GM13976 (cell line): ENCODE measurements around the gene SLC10A3.

Experiments used
- DNase-seq: peaks from one replicate; pipeline ENCODE4 v3.0.0; 2012; ENCODE audit warnings: low spot score
- in situ Hi-C: fragments of 300-500 bp; cut with MboI; formaldehyde crosslinking; loops from one replicate; pipeline ENCODE4 v1.12.0; 2022; ENCODE audit warnings: low sequenced_read_pairs, mixed read lengths, inconsistent platforms; ENCODE audit not compliant: unreplicated experiment
- TF ChIP-seq, protein P1 (sequence below): IDR thresholded peaks from 2 replicates; pipeline ENCODE4 v1.5.1; 2012; ENCODE audit warnings: borderline replicate concordance, mild to moderate bottlenecking; ENCODE audit not compliant: insufficient read depth; ENCODE audit errors: extremely low read depth, missing control alignments, control extremely low read depth

Gene SLC10A3

DNA sequence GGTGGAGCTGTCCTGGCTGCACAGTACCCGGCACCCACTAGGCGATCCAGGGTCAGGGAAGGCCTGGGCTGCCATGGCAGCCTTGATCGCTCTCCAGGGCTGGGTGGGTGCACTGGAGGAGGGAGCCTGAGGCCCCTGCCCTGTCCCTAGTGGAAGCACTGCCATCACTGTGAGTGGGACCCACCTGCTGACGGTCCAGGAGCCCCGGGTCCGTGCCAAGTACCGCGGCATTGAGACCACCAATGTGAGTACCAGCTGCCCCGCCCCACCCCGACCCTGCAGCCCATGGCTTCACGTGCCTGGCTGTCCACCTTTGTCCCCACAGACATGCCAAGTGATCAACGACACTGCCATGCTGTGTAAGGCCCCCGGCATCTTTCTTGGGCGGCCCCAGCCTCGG, 23.5 kb downstream of the SLC10A3 start:
- DNase-seq = no peak
- TF ChIP-seq, protein P1, sequence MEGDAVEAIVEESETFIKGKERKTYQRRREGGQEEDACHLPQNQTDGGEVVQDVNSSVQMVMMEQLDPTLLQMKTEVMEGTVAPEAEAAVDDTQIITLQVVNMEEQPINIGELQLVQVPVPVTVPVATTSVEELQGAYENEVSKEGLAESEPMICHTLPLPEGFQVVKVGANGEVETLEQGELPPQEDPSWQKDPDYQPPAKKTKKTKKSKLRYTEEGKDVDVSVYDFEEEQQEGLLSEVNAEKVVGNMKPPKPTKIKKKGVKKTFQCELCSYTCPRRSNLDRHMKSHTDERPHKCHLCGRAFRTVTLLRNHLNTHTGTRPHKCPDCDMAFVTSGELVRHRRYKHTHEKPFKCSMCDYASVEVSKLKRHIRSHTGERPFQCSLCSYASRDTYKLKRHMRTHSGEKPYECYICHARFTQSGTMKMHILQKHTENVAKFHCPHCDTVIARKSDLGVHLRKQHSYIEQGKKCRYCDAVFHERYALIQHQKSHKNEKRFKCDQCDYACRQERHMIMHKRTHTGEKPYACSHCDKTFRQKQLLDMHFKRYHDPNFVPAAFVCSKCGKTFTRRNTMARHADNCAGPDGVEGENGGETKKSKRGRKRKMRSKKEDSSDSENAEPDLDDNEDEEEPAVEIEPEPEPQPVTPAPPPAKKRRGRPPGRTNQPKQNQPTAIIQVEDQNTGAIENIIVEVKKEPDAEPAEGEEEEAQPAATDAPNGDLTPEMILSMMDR = no peak
- in situ Hi-C loops = no loop called here

DNA sequence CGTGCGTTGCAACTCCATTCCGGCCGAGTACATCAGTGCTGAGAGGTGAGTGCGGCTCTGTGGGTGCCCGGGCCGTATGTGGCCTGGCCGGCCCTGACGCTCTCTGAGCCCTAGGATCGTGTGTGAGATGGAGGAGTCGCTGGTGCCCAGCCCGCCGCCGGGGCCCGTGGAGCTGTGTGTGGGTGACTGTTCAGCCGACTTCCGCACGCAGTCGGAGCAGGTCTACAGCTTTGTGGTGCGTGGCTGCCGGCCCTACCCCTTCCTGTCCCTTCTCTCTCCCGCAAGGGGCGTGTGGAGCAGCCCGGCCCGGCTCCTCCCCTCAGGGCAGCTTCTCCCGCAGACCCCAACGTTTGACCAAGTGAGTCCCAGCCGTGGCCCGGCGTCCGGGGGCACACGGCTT, 24.4 kb downstream of the SLC10A3 start:
- TF ChIP-seq, protein P1 = no peak
- no peak for DNase-seq
- in situ Hi-C loops = no loop called here

DNA sequence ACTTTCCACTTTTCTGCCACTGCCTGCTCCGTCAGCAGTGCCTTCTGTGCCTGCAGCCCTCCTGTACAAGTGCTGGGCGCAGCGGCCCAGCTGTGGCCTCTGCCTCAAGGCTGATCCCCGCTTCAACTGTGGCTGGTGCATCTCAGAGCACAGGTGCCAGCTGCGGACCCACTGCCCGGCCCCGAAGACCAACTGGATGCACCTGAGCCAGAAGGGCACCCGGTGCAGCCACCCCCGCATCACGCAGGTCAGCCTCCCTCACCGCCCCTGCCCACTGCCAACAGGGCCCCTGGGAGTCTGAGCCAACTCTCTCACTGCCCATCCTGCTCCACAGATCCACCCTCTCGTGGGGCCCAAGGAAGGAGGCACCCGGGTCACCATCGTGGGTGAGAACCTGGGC, 24.8 kb downstream of the SLC10A3 start:
- in situ Hi-C loops = no loop called here
- TF ChIP-seq, protein P1 = no peak
- DNase-seq = no peak

DNA sequence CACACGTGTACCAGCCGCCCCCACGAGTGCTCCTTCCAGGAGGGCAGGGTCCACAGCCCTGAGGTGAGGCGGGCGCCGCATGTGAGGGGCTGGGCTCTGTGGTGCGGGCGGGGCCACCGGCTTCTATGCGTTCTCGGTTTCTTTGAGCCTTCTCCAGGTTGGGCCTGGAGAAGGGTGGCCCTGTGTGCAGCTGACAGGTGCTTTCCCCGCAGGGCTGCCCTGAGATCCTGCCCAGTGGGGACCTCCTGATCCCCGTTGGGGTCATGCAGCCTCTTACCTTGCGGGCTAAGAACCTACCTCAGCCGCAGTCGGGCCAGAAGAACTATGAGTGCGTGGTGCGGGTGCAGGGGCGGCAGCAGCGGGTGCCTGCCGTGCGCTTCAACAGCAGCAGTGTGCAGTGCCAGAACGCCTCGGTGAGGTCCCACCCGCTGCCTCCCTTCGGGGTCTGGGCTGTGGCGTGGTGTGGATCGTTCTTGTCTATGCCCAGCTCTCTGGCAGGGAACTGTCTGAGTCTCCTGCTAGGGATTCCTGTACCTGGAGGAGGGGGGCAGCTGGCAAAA, 25.5 kb downstream of the SLC10A3 start:
- TF ChIP-seq, protein P1 = no peak
- in situ Hi-C loops = no loop called here
- DNase-seq = no peak

DNA sequence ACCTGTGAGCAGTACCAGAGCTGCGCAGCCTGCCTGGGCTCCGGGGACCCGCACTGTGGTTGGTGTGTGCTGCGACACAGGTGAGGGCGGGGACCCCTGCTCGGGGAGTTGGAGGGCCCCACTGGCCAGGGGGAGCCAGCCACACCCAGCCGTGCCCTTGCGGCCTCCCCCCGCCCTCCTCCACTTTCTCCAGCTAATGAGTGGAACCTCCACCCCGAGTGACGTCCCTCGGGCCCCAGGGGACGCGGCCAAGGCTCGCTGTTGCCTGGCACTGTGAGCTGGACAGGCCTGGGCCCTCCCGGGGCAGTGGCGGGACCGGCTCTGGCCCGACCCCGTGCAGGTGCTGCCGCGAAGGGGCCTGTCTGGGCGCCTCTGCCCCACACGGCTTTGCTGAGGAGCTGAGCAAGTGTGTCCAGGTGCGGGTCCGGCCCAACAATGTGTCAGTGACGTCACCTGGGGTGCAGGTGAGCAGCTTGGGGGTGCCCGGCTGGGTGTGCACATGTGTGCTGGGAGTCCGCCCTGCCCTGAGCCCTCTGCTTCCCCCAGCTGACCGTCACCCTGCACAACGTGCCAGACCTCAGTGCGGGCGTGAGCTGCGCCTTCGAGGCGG, 26.7 kb downstream of the SLC10A3 start:
- DNase-seq = no peak
- TF ChIP-seq, protein P1 = no peak
- in situ Hi-C loops = no loop called here

DNA sequence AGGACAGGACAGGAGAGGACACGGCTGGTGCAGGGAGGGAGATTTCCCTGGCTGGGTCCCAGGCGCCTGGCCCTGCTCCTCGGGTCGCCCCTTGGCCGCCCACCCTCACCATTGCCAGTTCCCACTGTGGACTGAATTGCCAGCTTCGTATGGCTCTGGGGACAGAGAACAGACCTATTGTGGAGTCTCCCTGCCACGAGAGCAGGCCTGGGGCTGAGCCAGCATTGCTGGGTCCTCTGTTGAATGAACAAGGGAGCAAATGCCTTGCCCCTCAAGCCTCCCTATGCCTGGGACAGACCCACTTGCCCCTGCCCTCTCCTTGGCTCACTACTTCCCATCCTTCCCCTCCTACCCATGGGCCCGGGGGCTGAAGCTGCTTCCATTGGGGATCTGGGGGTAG, 28.0 kb downstream of the SLC10A3 start:
- TF ChIP-seq, protein P1 = no peak
- in situ Hi-C loops = no loop called here
- no peak for DNase-seq

DNA sequence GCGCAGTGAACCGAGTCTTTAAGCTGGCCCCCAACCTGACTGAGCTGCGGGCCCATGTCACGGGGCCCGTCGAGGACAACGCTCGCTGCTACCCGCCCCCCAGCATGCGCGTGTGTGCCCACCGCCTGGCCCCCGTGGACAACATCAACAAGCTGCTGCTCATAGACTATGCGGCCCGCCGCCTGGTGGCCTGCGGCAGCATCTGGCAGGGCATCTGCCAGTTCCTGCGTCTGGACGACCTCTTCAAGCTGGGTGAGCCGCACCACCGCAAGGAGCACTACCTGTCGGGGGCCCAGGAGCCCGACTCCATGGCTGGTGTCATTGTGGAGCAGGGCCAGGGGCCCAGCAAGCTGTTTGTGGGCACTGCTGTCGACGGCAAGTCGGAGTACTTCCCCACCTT, 30.1 kb downstream of the SLC10A3 start:
- in situ Hi-C loops = no loop called here
- DNase-seq = no peak
- TF ChIP-seq, protein P1 = no peak
